HG03432 (cell line): Measurements from ENCODE around the gene F5.
"Not testable (repeated sequence)": the region's sequence is repeated elsewhere in the genome, so short reads cannot be mapped to it uniquely, and the experiment has no call there.

Experiments
- ATAC-seq: cut with Tn5 transposase; IDR thresholded peaks from one replicate; pipeline ENCODE4 v1.9.1; 2021; ENCODE audit warnings: mild to moderate bottlenecking, moderate library complexity; ENCODE audit not compliant: unreplicated experiment

F5 gene

DNA sequence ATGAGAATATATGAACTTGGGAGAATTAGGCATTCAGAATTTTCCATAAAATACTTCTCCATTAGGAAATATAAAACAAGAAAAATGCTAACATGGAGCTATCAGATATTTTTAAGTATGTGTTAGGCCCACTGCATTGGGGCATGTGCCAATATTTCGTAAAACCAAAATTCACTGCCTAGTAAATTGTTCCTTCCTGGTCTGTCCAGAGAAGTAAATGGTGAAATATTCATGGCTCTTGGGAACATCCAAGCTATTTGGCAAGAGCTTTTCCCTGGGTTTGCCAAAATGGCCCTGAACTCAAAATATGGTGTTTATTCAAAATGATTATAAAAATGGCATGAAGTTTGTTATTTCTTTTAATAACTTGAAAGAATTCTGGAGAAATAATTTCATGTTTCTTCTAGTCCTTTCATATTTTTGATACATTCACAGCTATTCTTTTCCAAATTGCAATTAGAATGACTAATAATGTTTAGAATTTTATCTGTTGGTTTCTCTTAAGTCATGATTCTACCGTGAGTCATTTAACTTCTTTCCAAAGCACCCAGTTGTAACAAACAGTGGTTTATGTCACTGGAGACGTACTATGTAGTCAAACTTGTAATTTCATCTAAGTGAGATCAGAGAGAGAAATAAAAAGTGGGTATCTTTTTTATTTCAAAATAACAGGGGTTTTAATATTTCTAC, 74.8 kb downstream of the F5 start:
- no peak for ATAC-seq

DNA sequence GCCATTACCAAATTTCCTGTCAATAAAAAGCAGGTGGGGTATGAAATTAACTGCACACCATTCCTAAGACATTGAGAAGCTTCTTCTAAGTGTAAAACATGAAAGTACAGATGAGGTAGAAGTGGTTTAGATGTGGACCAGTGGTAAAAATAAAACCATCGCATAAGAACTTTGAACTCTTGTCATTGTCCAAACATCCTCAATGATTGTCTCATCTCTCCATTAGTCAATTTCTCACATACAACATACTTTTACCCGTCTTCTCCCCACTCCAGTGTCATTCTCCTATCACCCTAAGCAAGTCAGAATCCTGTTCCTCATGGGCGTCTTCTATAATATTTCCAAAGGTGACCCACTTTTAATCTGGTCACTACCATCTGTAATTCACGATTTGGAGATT, 76.2 kb downstream of the F5 start:
- no peak for ATAC-seq

- ATAC-seq = no peak
Measured at GRCh38 chr1:169509354-169509753, 76.9 kb downstream of the F5 start.

DNA sequence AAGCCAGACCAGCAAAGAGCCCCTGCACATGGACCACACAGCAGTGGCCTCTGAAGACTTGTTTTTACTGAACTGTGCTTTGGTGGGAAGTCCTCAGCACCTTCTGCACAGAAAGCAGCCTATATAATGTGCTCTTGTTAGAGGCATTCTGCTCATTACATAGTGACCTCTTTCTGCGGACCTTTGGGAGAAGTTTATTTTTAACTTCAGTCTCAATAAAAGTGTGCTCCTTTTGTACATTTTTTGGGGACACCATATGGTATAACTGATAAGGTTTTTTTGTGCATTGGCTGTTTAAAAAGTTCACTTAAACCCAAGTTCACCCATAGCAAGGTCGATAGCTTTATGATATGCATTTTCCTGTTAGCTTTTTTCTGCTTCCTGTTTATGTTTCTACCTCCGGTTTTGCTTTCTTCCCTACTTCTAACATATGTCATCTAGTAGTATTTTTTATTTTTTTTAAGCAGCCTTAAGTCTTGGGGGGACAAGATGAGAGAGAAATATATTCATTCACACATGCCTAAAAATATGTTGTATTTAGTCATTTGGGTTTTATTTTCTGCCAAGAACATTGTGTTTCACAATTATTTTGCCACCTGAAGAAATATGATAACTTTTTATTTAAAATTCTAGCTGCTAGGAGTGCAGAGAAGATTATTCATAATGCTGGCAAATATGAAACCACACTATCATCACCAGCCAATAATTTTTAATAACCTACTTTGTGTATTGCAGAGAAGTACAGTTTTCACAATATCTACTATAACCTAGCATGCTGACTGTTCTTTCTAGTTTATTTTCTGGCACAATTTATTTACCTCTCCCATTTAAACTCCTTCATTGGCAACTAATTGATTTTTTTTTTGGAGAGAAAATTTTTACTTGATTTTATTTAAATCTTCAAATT, 77.6 kb downstream of the F5 start:
- no peak for ATAC-seq

- ATAC-seq = no peak
Measured at GRCh38 chr1:169507413-169507812, 78.9 kb downstream of the F5 start.

GRCh38 chr1:169503601-169504000, 82.7 kb downstream of the F5 start:
- not testable (repeated sequence) for ATAC-seq

DNA sequence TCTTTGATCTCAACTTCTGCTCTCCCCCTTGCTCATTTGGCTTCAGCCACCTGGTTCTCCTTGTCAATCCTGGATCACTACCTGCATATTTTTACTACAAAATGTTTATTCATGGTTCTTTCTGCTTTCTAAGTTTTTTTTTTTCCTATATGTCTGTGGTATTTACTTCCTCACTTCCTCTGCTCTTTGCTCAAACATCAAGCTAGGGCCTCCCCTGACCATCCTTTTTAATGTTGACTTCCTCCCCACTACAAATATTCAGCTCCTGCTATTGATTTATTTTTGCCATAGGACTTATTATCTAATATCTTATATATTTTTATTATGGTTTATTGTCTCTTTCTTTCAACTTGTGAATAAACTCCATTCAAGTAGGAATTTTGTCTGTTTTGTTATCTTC, 86.5 kb downstream of the F5 start:
- ATAC-seq = no peak

DNA sequence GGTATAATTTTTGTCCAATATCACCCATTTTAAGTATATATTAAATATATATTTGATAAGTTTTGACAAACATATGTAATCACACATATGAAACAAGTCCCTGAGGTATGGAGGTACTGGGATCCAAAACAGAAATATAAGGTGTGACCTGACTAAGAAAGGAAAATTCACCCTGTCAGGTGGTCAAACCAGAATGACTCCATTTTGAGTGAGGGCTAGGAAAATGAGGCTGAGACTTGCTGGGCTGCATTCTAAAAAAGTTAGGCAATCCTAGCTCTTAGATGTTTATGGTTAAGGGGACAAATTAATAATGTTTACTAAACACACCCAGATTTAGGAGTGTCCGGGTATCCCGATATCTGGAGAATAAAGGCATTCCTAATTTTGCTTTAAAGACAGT, 89.0 kb downstream of the F5 start:
- ATAC-seq = no peak

DNA sequence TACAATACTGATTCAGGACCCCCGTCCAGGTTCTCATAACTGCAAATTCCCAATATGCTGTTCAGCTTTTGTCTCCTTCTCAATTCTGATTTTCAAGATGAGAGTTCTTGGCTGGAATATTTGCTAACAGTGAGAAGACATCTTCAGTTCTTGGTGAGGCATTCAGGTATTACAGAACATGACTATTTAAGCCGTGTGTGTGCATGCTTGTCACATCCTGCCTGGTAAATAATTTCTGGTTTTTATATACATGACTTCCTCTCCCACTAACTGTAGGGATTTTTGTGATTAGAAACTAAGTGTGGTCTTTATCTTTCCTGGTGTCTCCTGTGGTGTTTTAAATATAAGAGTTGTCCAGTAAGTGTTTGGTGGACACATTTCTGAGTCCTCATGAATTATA, 90.4 kb downstream of the F5 start:
- no peak for ATAC-seq

DNA sequence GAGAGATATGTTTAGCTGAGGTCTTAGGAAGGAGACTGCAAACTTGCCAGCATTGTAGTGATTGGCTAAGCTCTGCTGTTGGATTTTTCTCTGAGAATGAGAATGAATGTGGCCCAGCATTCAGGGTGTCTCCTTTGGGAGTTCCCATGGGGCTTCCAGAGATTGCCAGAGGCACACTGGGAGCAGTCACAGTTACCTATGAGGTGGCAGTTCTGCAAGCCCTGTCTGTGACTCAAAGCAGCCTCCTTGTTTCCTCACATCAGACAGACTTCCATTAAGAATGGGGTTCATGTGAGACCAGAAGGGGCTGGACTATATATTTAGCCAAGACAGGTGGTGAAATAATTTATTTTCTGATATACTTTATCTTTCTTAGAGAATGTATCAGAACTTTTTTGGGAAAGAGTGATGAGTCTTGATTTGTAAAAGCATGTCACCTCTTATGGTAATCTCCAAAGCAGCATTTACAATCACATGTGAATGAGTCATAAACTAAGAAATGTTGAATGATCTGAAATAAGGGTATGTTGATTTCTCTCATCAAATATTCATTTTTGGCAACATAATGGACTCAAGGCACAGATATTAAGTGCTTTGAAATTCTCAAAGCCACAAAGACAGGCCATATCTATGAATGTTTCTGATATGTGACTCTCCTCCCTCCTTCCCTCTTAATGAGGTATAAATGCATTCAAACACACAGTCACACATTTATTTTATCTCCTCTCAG, 91.1 kb downstream of the F5 start:
- no peak for ATAC-seq

DNA sequence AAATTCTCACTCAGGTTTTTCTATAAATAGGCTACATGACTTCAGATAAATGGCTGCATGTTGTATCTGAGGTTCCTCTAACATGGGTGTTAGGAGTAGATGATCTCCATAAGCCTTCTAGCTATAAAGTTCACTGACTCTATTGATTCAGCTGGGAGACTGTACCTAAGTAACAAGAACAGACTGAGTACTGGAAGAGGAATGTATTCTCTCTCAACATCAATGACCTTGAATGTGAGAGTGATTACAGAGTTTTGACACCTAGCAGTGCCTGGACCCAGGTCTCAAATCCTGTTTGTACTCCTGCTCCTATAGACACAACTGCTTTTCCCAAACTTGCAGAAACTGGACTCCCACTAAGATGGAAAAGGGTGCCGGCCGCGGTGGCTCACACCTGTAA, 91.9 kb downstream of the F5 start:
- ATAC-seq = no peak

DNA sequence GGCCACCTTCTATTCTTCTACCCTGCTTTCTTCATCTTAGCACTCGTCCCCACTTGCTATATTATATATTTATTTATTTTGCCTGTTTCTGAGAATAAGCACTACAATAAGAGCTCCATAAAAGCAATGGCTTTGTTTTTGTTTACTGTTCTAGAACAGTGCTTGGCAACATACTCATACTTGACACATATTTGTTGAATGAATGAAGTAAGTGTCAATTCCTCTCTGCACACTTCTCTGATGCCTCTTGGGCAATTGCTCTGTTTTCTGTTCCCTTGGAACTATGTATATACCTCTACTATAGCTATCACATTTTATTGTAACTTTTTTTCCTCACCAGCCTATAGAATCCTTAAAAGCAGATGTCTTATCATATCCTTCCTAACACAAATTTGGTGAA, 93.0 kb downstream of the F5 start:
- no peak for ATAC-seq

DNA sequence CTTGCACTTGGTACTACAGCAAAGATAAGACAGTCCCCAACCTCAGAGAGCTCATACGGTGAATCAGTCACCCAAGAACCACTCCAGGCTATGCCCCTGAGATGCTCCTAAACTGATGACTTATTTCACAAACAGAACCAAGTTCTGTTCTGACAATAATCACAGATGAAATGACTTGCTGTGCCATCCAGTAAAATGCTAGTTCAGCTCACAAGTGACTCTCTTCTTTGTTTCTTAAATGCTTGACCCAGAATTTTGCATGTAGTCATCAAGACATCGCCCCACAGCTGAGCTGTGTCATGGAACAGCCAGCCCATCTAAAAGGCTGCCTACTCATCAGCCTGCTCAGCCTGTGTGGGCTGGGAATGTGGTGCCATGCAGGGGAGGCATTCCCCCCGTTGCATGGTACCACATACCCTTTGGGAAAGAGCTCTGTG, 94.4 kb downstream of the F5 start:
- peak; percentile 77 for ATAC-seq

DNA sequence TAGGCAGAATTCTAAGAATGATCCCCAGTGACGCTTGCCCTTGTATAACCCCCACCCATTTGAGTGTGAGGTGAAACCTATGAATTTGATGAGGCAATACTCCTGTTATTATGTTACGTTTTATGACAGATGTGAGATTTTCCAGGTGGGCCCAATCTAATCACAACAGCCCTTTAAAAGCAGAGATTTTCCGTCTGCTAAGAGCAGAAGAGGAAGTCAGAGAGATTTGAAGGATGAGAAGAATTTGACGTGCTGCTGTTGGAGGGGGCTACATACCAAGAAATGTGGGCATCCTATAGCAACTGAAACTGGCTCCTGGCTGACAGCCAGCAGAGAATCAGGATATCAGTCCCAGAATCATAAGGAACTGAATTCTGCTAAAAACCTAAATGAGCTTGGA, 98.1 kb downstream of the F5 start:
- ATAC-seq = no peak

GRCh38 chr1:169487561-169487960, 98.7 kb downstream of the F5 start:
- no peak for ATAC-seq

- ATAC-seq = no peak
Measured at GRCh38 chr1:169487133-169487532, 99.1 kb downstream of the F5 start.

GRCh38 chr1:169486281-169487051, 99.8 kb downstream of the F5 start:
- ATAC-seq = no peak

DNA sequence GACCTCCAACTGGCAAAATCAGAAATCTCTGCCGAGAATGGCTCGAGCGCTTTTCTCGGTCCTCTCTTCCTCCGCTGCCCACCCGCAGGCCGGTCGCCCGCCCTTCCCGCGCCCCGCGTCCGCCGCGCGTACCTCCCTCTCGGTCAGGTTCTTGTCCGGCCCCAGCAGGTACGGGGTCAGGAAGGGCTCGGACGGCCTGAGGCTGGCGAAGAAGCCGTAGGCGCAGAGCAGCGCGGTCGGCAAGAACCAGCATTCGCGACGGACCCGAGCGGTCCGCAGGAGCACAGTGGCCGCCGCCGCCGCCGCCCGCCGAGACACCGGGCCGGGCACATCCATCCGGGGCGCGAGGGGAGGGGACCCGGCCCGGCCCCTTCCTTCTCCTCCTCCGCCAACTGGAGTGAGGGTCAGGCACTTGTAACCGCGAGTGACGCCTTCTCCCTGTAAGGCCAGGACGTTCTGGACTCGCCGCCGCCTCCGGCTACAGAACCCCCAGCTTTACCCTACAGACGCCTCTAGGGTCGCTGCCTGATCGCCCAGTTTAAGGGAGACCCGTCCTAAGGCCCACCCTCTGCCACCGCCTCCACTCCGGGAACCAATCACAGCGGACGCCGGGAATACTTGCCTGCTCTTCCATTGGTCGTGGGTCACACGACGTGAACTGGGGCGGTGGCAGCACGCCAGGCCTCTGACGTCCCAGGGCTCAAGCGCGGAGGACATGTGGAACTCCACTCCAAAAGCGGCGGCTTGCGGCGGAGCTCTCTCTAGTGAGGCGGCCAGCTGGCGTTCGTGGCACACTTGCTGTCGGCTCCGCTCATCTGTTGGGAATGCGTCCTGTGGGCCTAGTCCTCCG, 100.6 kb downstream of the F5 start, which contains the start of gene SLC19A2:
TSS of gene SLC19A2 (minus strand) at position 514 of the 850 bp plus-strand sequence. CDS start at position 336, 178 bp downstream.
- peak; percentile 99 for ATAC-seq

- ATAC-seq = peak; percentile 29
Measured at GRCh38 chr1:169484683-169485430, 101.4 kb downstream of the F5 start.
